Retinal pigment epithelial cell (primary cell): Measurements from ENCODE around the gene DHDH.

Experiments used
- DNase-seq: peaks from one replicate; pipeline ENCODE4 v3.0.0-alpha.2; 2010; ENCODE audit warnings: low read depth
- H3K4me3 ChIP-seq: 2 replicates; pipeline ENCODE4 v1.5.1; 2011; ENCODE audit warnings: mild to moderate bottlenecking, low read length, control low read depth, moderate library complexity
- TF ChIP-seq, protein P1 (sequence below): conservative IDR thresholded peaks from 2 replicates; pipeline ENCODE4 v1.5.1; 2011; ENCODE audit warnings: low read depth, low read length, control low read depth, inconsistent platforms

DHDH gene

DNA sequence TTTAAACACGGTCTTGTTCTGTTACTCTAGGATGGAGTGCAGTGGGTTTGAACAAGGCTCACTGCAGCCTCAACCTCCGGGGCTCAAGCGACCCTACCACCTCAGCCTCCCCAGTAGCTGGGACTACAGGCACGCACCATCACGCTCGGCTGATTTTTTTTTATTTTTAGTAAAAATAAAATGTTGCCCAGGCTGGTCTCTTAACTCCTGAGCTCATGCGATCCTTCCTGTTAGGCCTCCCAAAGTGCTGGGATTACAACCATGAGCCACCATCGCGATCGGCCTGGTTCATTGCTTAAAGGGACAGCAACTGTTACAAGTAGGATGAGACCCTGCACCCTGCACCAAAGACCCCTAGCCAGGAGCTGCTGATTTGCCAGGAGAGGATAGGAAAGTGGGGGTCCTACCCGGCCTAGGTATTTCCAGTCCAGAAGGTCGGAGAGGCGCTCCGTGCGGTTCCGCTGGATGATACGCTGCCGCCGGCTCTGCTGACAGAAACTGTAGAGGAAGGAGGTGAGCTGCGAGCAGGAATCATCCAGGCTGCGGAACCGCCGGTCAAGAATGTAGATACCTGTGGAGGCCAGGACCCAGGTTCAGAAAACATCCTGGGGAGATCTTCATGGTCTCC lies 36.8 kb downstream of the DHDH start:
- TF ChIP-seq, protein P1, sequence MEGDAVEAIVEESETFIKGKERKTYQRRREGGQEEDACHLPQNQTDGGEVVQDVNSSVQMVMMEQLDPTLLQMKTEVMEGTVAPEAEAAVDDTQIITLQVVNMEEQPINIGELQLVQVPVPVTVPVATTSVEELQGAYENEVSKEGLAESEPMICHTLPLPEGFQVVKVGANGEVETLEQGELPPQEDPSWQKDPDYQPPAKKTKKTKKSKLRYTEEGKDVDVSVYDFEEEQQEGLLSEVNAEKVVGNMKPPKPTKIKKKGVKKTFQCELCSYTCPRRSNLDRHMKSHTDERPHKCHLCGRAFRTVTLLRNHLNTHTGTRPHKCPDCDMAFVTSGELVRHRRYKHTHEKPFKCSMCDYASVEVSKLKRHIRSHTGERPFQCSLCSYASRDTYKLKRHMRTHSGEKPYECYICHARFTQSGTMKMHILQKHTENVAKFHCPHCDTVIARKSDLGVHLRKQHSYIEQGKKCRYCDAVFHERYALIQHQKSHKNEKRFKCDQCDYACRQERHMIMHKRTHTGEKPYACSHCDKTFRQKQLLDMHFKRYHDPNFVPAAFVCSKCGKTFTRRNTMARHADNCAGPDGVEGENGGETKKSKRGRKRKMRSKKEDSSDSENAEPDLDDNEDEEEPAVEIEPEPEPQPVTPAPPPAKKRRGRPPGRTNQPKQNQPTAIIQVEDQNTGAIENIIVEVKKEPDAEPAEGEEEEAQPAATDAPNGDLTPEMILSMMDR: no peak
- no peak overlapping the region for H3K4me3 ChIP-seq
- DNase-seq: no peak

DNA sequence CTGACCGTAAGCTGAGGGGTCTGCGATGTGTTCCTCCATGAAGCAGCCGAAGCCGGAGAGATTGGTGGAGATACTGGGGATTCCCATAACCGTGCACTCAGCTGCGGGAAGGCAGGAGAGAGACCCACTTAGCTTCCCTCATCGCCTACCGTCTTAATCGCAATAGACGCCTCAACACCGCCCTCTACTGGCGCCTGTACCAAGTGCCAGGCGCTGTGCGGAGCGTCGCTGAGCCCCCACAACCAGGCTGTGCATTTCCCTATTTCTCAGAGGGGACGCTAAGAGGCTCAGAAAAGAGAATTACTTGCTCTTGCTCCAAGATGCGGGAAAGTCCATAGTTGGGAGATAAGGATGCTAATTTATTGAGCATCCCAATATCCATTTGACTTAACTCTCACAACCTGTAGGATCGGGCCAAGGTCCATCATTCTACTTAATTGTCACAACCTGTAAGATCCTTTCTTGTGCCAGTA lies 37.5 kb downstream of the DHDH start:
- no peak overlapping the region for H3K4me3 ChIP-seq
- TF ChIP-seq, protein P1: peak; percentile 92
- DNase-seq: no peak

- no peak for DNase-seq
- TF ChIP-seq, protein P1: no peak
- H3K4me3 ChIP-seq: no peak overlapping the region
Measured at GRCh38 chr19:48975947-48976847, 42.7 kb downstream of the DHDH start.

- TF ChIP-seq, protein P1: no peak
- H3K4me3 ChIP-seq: no peak overlapping the region
- no peak for DNase-seq
Measured at GRCh38 chr19:48977061-48977460, 43.6 kb downstream of the DHDH start.

DNA sequence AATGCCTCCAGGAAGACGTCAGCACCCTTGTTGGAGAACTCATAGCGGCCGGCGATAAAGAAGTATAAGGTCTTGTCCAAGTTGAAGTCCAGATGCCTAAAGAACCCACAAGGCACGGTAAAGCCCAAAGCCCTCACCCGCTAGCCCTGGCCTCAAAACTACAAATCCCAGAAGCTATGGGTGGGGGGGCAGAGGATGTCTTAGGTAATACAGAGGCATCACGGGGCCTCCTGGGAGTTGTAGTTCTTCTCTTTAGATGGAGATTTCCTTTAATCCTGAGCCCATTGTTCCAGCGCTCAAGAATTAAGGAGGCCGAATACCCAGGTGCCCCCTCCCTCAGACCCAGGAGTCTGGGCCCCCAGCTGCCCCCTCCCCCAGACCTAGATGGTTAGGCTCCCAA lies 48.8 kb downstream of the DHDH start:
- TF ChIP-seq, protein P1: no peak
- no peak for DNase-seq
- H3K4me3 ChIP-seq: no peak overlapping the region

- H3K4me3 ChIP-seq: no peak overlapping the region
- TF ChIP-seq, protein P1: no peak
- DNase-seq: no peak
Measured at GRCh38 chr19:48985711-48986110, 52.2 kb downstream of the DHDH start.

- TF ChIP-seq, protein P1: no peak
- no peak for DNase-seq
- H3K4me3 ChIP-seq: no peak overlapping the region
Measured at GRCh38 chr19:48986211-48986610, 52.7 kb downstream of the DHDH start.
